ENCODE results near the gene SLC6A7.

Gene SLC6A7

GRCh38 chr5:150195736-150196485 is 6.0 kb downstream of the SLC6A7 start:
- peak; percentile 46 for DNase-seq

DNA sequence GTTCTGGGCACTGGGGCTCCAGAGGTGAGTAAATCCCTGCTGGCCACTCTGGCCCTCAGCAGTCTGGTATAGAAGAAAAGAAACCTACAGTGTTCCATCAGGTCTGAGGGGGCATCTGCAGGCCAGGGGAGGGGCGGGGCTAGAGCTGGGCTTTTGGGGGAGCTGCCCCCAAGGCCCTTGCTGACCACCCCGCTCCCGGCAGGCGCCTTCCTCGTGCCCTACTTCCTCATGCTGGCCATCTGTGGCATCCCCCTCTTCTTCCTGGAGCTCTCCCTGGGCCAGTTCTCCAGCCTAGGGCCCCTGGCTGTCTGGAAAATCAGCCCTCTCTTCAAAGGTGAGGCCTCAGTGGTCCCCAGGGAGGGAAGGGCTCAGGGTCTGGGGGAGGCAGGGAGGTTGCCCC is 6.7 kb downstream of the SLC6A7 start:
- no peak for DNase-seq

- DNase-seq = no peak
These were observed 7.1 kb downstream of the SLC6A7 start for GRCh38 chr5:150196986-150197385.

DNA sequence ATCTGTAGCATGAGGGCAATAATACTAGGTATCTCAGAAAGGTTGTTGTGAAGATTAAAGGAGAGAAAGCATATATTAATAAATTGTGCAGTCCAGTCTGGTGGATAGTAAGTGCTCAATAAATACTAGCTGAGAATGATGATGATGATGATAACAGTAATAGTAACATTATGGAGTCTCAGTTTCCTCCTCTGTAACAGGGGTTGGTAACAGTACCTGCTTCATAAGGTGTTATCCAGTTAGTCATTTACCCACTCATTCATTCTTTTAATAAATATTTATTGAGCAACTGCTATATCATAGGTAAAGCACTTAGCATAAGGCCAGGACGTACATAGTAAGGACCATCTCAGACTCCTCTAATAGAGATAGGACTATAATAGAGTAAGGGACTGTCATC is 7.6 kb downstream of the SLC6A7 start:
- no peak for DNase-seq

DNA sequence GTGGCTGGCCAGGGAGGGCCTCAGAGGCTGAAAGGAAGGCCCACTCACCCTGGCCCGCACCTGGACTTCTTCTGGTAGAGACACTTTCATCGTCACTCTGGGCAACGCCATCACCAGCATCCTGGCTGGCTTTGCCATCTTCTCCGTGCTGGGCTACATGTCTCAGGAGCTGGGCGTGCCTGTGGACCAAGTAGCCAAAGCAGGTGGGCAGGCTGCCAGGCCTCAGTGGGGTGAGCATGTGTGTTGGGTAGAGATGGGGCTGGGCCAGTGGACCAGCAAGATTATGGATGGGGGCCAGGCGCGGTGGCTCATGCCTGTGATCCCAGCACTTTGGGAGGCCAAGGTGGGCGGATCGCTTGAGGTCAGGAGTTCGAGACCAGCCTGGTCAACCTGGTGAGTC is 12.6 kb downstream of the SLC6A7 start:
- DNase-seq = no peak

- DNase-seq = no peak
These were observed 14.1 kb downstream of the SLC6A7 start for GRCh38 chr5:150203832-150204589.

- DNase-seq = no peak
These were observed 14.7 kb downstream of the SLC6A7 start for GRCh38 chr5:150204590-150204960.

DNA sequence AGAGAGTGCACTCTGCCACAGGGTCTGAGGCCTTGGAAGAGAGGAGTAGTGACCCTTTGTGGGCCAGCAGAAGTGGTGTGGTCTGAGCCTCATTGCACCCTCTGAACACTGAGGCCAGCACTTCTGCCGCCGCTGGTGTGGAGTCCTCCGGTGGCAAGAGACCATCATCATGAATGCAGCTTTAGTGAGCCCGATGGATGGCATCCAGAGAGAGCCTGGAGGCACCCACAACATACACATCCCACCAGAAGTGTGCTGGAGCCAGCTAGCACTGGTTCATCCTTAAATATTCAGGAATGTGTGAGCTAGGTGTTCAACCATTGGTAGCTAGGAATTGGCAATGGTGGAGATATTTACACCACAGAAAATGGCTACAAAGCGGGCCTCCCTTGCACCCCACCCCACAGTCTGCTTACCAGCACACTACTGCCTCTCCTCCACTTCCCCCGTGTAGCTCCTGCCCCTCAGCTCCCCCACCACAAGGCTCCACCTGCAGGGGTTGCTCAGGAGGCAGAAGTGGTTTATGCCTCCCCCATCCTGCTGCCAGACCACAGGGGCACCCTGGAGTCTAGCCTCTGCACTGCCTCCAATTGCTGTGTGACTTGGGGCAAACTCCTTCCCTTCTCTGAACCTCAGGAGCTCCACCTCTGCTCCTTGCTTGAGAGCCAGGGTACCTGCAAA is 16.4 kb downstream of the SLC6A7 start:
- no peak for DNase-seq

GRCh38 chr5:150206779-150207115 is 16.9 kb downstream of the SLC6A7 start:
- DNase-seq = no peak

DNA sequence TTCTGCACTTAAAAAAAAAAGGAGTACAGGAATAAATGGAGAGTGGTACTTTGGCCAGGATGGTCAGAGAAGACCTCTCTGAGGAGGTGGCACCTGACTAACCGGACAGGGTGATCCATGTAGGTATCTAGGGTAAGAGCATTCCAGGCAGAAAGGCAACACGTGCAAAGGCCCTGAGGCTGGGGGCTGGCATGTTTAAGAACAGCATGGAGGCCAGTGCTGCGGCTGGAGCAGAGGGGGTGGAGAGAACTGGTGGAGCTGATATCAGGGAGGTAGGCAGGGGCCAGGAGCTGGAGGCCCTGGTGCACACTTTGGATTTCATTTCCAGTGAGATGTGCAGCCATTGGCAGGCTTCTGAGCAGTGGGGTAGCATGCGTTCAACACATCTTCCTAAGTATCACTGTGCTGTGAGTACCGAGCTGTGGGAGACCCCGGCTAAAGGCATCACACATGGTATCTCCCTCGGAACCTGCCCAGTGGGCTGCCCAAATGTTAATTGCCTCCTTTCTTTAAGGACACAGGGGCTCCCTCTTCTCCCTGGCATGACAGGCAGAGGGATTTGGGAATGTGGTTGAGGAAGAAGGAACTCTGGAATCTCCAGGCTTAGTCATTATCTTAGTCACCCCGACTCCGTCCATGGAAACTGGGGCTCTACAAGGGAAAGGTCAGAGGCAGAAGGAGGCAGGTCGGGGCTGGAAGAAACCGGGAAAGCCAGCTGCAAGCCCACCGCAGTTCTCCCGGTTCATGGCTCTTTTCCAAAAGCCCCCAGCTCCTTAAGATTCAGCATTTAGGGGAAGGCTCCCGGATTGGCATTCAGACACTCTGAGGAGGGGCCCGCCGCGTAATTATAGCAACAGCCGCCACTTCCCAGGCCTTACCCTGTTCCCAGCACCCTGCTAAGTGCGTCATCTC is 18.6 kb downstream of the SLC6A7 start:
- no peak for DNase-seq

DNA sequence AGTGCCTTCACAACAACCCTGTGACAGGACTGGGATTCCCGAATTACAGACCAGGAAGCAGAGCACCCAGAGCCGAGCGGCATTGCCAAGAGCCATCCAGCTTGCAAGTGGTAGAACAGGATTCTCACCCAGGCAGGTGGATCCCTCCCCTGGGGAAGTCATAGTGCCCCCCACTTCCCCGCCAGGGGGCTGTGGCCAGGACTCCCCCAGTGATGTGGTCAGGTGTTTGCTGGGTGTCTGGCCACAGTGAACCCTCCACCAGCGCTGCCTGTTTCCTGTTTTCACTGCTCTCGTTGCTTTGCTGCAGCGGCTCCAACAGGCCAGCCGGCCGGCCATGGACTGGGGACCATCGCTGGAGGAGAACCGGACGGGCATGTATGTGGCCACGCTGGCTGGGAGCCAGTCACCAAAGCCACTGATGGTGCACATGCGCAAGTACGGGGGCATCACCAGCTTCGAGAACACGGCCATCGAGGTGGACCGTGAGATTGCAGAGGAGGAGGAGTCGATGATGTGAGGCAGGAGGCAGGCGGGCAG is 19.3 kb downstream of the SLC6A7 start:
- peak; percentile 90 for DNase-seq

DNA sequence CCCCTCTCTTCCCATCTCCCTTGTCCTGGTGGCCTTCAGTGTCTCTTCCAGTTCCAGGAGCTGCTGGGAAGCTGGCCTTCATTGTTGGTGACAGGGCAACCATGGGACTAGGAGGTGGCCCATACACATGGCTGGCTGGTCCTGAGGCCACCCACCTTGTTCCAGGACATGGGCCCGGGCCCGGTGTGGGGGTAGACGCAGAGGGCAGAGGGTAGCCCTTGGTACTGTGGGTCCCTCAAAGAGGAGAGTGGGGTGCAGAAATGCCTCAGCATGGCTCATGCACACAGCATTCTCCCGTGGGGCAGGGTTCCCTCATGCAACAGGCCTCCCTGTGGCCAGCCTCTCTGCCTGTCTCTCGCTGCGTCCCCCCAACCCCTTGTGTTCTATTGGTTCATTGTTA is 20.8 kb downstream of the SLC6A7 start:
- no peak for DNase-seq

DNA sequence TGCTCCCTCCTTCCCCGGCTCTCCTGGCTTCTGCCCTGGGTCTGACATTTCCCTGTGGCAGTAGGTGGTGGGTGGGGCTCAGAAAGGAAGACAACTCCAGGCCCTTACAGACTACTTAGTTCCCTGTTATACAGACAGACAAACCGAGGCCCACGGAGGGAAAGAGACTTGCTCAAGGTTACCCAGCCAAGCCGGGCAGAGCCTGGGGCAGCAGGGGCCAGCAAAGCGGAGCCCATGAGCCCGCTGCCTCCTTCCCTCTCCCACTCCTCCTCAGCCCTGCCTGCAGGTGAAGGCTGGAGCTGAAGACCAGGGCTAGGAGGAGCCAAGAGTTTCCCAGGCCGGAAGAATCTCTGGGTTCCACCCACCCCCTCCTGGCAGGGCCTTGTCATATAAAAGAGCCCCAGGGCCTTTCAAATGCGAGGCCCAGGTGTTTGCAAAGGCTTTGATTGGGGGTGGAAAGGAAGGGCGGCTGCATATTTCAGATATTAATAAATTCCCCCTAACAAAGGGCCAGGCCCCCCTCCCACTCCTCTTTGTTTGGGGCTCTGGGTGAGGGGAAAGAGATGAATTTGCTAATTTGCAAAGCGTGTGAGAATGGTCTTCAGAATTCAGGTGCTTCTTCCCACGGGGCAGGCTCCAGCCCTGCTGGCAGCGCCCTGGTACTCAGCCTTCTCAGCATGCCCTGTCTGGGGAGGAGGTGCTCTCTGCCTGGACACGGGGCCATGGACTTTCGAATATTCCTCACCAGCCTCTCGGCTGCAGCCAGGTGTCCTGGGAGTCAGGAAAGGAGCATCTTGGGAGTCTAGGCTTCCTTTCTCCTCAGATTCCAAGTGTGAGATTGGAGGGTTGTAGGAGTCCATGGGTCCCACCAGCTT is 21.5 kb downstream of the SLC6A7 start:
- no peak for DNase-seq

DNA sequence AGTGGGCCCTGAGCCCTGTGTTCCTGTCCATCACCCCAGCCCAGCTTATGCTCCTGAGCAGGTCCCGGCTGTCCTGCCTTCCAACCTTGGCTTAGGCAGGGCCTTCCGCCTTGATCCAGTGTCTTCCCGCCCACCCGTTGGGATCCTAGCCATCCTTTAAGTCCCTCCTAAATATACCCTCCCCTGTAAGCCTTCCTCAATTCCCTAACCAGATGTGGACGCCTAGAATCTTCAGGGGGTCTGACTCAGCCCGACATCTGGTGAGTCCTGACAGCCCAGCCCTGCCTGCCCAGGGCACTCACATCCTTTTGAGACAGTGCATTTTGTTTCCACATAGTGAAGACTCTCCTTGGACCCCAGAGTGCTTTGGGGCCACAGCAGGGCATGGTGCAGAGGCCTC is 23.7 kb downstream of the SLC6A7 start:
- no peak for DNase-seq

DNA sequence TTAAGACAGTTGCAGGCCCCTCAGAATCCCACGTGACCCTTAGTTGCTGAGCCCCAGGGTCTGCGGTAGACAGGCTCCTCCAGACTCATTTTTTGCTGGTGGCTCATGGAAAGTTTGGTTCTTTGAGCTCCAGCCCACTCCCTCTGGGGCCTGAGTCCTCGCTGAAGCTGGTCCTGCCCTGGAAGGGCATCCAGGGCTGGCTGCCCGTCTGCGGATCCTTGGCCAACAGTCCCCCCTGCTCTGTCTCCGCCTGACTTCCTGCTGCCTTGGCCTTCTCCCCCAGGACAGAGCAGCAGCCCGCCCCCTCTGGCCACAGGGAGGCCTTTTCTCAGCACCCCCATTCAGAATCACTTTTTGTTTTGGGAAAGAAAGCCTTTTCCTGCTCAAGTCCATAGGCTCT is 24.4 kb downstream of the SLC6A7 start:
- DNase-seq = no peak

- DNase-seq = no peak
These were observed 26.4 kb downstream of the SLC6A7 start for GRCh38 chr5:150215979-150216944.

DNA sequence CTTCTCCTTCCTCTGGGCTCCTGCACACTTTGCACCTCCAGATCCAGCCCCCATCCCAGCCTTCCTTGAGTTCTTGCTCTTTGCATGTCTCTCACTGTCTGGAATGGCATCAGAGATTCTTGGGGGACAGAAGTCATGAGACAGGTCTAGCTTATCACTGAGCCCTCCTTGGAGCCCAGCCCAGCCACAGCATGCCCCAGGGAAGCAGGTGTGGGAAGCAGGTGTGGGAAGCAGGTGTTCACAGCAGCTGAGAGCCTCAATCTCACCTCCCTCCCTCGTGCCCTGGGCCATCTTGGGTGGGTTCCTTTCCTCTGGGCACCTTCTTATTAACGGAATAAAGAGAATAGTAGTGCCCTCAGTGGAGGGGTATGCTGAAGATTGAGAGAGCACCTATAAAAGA is 27.2 kb downstream of the SLC6A7 start:
- no peak for DNase-seq

- peak; percentile 90 for DNase-seq
These were observed 28.2 kb downstream of the SLC6A7 start for GRCh38 chr5:150217873-150218692.

GRCh38 chr5:150218693-150219035 is 28.8 kb downstream of the SLC6A7 start:
- no peak for DNase-seq

- DNase-seq = no peak
These were observed 29.3 kb downstream of the SLC6A7 start for GRCh38 chr5:150219142-150219541.

Measured in suppressor macrophage treated with lipopolysaccharide for 4 hours (primary cell).